PC-3 (cell line): ENCODE data around the gene SLC35D1. TPM values are rescaled to one million over a fixed set of nuclear protein-coding genes. Genes with fewer than 3 reads are reported as not detected.

Experiments
- ATAC-seq: fragments of 200-7000 bp; cut with Tn5 transposase; 2 replicates; pipeline ENCODE4 v1.9.1; 2020; ENCODE audit warnings: mild to moderate bottlenecking, moderate library complexity
- BruUV-seq: library from RNA; stranded (reverse); fragments of 400-500 nt; replicated peaks from 2 replicates; lab custom pipeline; 2021; lab: Mats Ljungman, UMichigan
- CTCF ChIA-PET: fragments of 300-600 bp; sonication (Branson Sonifier 250); formaldehyde crosslinking; loops from one replicate; lab custom pipeline; 2022; ENCODE audit warnings: antibody characterized with exemption; lab: Charles Lee
- POLR2A ChIA-PET: fragments of 300-600 bp; sonication (Branson Sonifier 250); formaldehyde crosslinking; loops from one replicate; lab custom pipeline; 2022; ENCODE audit warnings: antibody characterized with exemption; ENCODE audit not compliant: unreplicated experiment; lab: Charles Lee
- DNase-seq: peaks from one replicate; pipeline ENCODE4 v3.0.0-alpha.2; 2015
- H2AFZ ChIP-seq: fragments of 300-600 bp; sonication (generic); 2 replicates; pipeline ENCODE4 v1.6.0; 2016; ENCODE audit warnings: antibody characterized with exemption, low read length
- H3F3A ChIP-seq: fragments of 300-600 bp; sonication (generic); one replicate; pipeline ENCODE4 v1.6.0; 2017; ENCODE audit warnings: antibody characterized with exemption, low read length, control low read depth, mild to moderate bottlenecking; ENCODE audit not compliant: unreplicated experiment
- H3K27ac ChIP-seq: fragments of 300-600 bp; sonication (generic); 2 replicates; pipeline ENCODE4 v1.5.1; 2016; ENCODE audit warnings: mild to moderate bottlenecking, low read length
- H3K27me3 ChIP-seq: fragments of 300-600 bp; sonication (generic); 2 replicates; pipeline ENCODE4 v1.6.1; 2016; ENCODE audit warnings: low read length, mixed read lengths
- H3K36me3 ChIP-seq: fragments of 300-600 bp; sonication (generic); 2 replicates; pipeline ENCODE4 v1.6.1; 2016; ENCODE audit warnings: low read depth, mixed run types, low read length, mixed read lengths
- H3K4me1 ChIP-seq: fragments of 300-600 bp; sonication (generic); 2 replicates; pipeline ENCODE4 v1.5.1; 2016; ENCODE audit warnings: low read length; ENCODE audit not compliant: insufficient read depth
- H3K4me2 ChIP-seq: fragments of 300-600 bp; sonication (generic); 2 replicates; pipeline ENCODE4 v1.6.0; 2016; ENCODE audit warnings: low read length
- H3K4me3 ChIP-seq: fragments of 300-600 bp; sonication (generic); 2 replicates; pipeline ENCODE4 v1.5.1; 2016; ENCODE audit warnings: mild to moderate bottlenecking, low read length, mixed read lengths
- H3K79me2 ChIP-seq: fragments of 300-600 bp; sonication (generic); 2 replicates; pipeline ENCODE4 v1.6.1; 2017; ENCODE audit warnings: low read length, mixed read lengths
- H3K9ac ChIP-seq: fragments of 300-600 bp; sonication (generic); 2 replicates; pipeline ENCODE4 v1.6.0; 2016; ENCODE audit warnings: mild to moderate bottlenecking, low read length
- H3K9me2 ChIP-seq: fragments of 300-600 bp; sonication (generic); replicated peaks from 2 replicates; pipeline ENCODE4 v1.6.1; 2016; ENCODE audit warnings: mixed run types, low read length, mixed read lengths
- H3K9me3 ChIP-seq: fragments of 300-600 bp; sonication (generic); 2 replicates; pipeline ENCODE4 v1.6.1; 2016; ENCODE audit warnings: low read length, mixed read lengths
- H4K20me1 ChIP-seq: fragments of 300-600 bp; sonication (generic); 2 replicates; pipeline ENCODE4 v1.6.1; 2016; ENCODE audit warnings: low read length, mixed read lengths
- EZH2 ChIP-seq: fragments of 300-600 bp; sonication (generic); IDR thresholded peaks from one replicate; pipeline ENCODE4 v1.6.1; 2017; ENCODE audit warnings: antibody characterized with exemption, mild to moderate bottlenecking, low read length; ENCODE audit not compliant: unreplicated experiment
- EZH2phosphoT487 ChIP-seq: fragments of 300-600 bp; sonication (generic); IDR thresholded peaks from 2 replicates; pipeline ENCODE4 v1.6.1; 2018; ENCODE audit warnings: mild to moderate bottlenecking, antibody characterized with exemption, low read length, borderline replicate concordance
- intact Hi-C: fragments of 100-400 bp; cut with micrococcal nuclease; formaldehyde crosslinking; loops from 2 replicates; pipeline ENCODE4 v1.9.0; 2023
- total RNA-seq: library from RNA; depleted of rRNA; stranded (reverse); fragments of >200 nt; gene quantifications from 2 replicates; pipeline ENCODE4 v1.2.3, GENCODE V29; 2014
- TF ChIP-seq, protein P1 (sequence below): fragments of 300-600 bp; sonication (generic); conservative IDR thresholded peaks from 2 replicates; pipeline ENCODE4 v1.5.1; 2017; ENCODE audit warnings: antibody characterized with exemption, low read depth, mild to moderate bottlenecking, low read length

The SLC35D1 gene
- total RNA-seq, 1 experiment from 2014 or later, result 6.1 TPM

DNA sequence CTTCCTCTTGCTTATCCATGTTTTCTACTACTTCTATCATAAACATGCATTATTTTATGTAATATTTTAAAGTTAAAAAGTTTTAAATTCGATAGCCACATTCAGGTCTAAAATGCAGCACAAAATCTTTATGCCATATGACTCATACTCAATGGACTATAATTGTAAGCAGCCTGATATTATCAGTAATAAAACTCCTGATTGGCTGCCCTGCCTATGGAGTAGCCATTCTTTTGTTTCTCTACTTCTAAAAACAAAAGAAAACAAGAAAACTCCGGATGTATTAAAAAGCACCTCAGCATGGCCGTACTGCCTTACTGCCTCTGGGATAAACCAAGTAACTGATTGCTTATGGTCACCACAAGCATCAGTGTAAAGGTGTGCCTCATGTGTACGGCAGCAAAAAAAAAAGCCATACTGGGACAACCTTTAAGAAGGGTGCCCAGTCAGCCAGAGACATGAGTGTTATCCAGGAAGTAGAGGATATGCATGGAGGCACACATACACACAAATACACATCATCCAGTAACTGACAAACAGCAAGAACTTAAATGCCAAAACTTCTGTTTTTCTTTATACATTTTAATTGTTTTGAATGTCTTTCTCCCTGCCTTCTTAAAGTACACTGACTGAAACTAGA lies 9.2 kb downstream of the SLC35D1 start:
- Histone ChIP-seq H3K9me2 (no peaks in the 10 kb centered on the region), H3K27me3 (no peaks in the 10 kb centered on the region), H3F3A (no peaks in the 10 kb centered on the region), H2AFZ (no peak overlapping the region), H3K9me3 (no peaks in the 10 kb centered on the region), H4K20me1 (no peaks in the 10 kb centered on the region), H3K79me2 (no peaks in the 10 kb centered on the region), H3K9ac (no peak overlapping the region), H3K27ac (no peak overlapping the region), H3K4me1 (no peaks in the 10 kb centered on the region), H3K36me3 (peaks cover 18% of the 10 kb centered on the region; the same call in 1 of the 2 replicates), H3K4me3 (no peak overlapping the region), H3K4me2 (no peak overlapping the region)
- ATAC-seq (no peak; the same call in 1 of the 2 replicates), DNase-seq (no peak)
- no peak for TF ChIP-seq EZH2
- TF ChIP-seq, protein P1, sequence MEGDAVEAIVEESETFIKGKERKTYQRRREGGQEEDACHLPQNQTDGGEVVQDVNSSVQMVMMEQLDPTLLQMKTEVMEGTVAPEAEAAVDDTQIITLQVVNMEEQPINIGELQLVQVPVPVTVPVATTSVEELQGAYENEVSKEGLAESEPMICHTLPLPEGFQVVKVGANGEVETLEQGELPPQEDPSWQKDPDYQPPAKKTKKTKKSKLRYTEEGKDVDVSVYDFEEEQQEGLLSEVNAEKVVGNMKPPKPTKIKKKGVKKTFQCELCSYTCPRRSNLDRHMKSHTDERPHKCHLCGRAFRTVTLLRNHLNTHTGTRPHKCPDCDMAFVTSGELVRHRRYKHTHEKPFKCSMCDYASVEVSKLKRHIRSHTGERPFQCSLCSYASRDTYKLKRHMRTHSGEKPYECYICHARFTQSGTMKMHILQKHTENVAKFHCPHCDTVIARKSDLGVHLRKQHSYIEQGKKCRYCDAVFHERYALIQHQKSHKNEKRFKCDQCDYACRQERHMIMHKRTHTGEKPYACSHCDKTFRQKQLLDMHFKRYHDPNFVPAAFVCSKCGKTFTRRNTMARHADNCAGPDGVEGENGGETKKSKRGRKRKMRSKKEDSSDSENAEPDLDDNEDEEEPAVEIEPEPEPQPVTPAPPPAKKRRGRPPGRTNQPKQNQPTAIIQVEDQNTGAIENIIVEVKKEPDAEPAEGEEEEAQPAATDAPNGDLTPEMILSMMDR, result no peak
- no peak for TF ChIP-seq EZH2phosphoT487
- intact Hi-C loops, result no loop called here
- ChIA-PET POLR2A (no interaction called here), CTCF (no interaction called here)
- no TSS peak for BruUV-seq

DNA sequence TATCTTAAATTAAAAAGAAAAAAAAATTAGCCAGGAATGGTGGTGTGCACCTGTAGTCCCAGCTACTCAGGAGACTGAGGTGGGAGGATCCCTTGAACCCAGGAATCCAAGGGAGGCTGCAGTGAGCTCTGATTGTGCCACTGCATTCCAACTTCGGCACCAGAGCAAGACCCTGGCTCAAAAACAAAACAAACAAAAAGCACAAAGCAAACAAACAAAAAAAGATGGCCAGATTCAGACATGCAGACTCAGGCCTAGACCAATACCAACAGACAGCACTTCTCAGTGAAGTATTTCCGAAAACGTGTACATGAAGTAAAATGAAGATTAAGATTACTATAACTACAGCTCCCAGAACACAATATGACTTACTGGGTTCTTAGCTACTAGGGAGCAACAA lies 10.6 kb downstream of the SLC35D1 start:
- Histone ChIP-seq H3K9me3 (no peaks in the 10 kb centered on the region), H3K27ac (no peak overlapping the region), H3K9me2 (no peaks in the 10 kb centered on the region), H3K9ac (no peak overlapping the region), H3K79me2 (no peaks in the 10 kb centered on the region), H3K27me3 (no peaks in the 10 kb centered on the region), H3K36me3 (peaks cover 18% of the 10 kb centered on the region; the same call in 1 of the 2 replicates), H3K4me2 (no peak overlapping the region), H3K4me3 (no peak overlapping the region), H4K20me1 (no peaks in the 10 kb centered on the region), H2AFZ (no peak overlapping the region), H3K4me1 (no peaks in the 10 kb centered on the region), H3F3A (no peaks in the 10 kb centered on the region)
- ChIA-PET POLR2A (no interaction called here), CTCF (no interaction called here)
- no peak for DNase-seq
- intact Hi-C loops, result no loop called here
- no TSS peak for BruUV-seq
- TF ChIP-seq EZH2 (no peak), EZH2phosphoT487 (no peak)
- TF ChIP-seq, protein P1, result no peak
- no peak for ATAC-seq

DNA sequence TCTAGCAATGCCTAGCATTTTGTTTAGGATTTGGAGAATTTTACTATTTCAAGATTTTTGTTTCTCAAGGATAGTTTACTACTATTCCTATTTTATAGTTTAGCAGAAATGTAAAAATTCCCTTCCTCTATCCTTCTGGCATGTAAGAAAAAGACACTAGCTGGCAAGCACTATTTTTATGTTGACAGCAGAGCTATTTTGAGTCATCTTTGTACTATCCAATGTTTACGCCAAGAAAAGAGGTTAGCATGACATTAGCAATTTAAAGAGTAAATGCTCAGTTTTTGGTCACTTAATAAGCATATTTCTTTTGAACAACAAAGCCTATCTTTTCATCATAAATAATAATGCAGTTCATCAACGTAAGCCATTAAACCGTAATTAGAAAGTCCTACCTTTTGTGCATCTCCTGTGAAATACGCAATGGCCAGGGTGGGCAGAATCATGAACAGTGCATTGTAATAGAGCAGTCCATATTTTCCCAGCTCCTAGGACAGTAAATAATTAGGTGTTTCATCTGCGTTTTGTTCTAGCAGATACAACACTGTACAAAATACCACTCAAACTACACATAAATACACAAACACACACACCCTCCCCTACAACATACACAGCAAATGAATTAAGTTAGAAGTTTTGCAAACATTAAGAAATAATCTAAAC lies 12.0 kb downstream of the SLC35D1 start:
- peaks cover 18% of the 10 kb centered on the region for H3K36me3 ChIP-seq
- no peak overlapping the region for H3K27ac ChIP-seq
- TF ChIP-seq EZH2 (no peak), EZH2phosphoT487 (no peak)
- TF ChIP-seq, protein P1, result no peak
- H3K9me2 ChIP-seq, result no peaks in the 10 kb centered on the region
- CTCF ChIA-PET, result no interaction called here
- no peaks in the 10 kb centered on the region for H3K79me2 ChIP-seq
- no peaks in the 10 kb centered on the region for H3F3A ChIP-seq
- intact Hi-C loops, result no loop called here
- no TSS peak for BruUV-seq
- H3K9ac ChIP-seq, result no peak overlapping the region
- ATAC-seq (no peak), DNase-seq (no peak)
- H3K4me1 ChIP-seq, result no peaks in the 10 kb centered on the region
- no peaks in the 10 kb centered on the region for H3K27me3 ChIP-seq
- no peak overlapping the region for H3K4me2 ChIP-seq
- no peak overlapping the region for H3K4me3 ChIP-seq
- no peaks in the 10 kb centered on the region for H4K20me1 ChIP-seq
- H3K9me3 ChIP-seq, result no peaks in the 10 kb centered on the region
- H2AFZ ChIP-seq, result no peak overlapping the region
- POLR2A ChIA-PET, result no interaction called here
